ENCODE results near the gene MGAT4B. TPM values are rescaled to one million over a fixed set of nuclear protein-coding genes. Genes with fewer than 3 reads are reported as not detected.

The MGAT4B gene
- total RNA-seq: 101 and 137 TPM in 2 replicates

GRCh38 chr5:179806250-179807048, at the start of gene MGAT4B:
MGAT4B (minus strand) TSS chr5:179806866; CDS start chr5:179806583, 283 bp downstream.

GRCh38 chr5:179820483-179821297, 14.0 kb upstream of the MGAT4B start, which contains the start of gene SQSTM1:
SQSTM1 (plus strand) TSS chr5:179820905; CDS start chr5:179820937, 32 bp downstream.

DNA sequence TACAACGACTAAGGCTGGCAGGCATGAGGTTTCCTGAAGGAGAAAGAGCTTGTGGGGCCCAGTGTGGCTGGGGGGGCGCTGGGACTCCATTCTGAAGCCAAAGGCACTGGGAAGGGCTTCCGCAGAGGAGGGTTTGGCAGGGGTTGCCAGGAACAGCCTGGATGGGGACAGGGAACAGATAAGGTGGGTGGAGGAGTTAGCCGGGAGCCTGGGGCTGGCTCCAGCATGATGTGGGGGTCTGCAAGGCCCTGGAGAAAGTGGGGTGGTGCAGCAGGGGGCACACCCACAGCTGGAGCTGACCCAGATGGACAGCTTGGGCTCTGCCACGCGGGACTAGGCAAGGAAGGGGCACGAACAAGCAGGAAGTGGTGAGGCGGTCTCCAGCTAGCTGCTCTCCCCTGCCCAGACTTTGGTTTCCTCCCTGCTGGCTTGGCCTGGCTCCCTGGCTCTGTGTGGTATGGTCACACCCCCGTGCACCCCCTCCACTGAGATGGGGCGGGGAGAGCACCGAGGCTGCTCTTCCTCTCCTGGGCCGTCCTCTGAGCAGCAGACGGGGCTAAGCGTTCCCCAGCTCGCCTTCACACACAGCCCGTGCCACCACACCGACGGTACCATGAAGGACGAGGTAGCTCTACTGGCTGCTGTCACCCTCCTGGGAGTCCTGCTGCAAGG, 13.1 kb downstream of the MGAT4B start, which contains the start of gene LTC4S:
Gene LTC4S (plus strand): TSS at position 519 of the 672 bp plus-strand sequence. CDS start 95 bp downstream, at position 614.

Other genes starting within 250 kb of the MGAT4B start
- 625 and 786 TPM in 2 replicates for gene HNRNPH1, start 183.2 kb downstream of the MGAT4B start, total RNA-seq
- gene CBY3, start 125.8 kb downstream of the MGAT4B start, total RNA-seq: 0.16 TPM in 1 of 2 replicates, not detected in the other
- gene CANX, start 107.9 kb downstream of the MGAT4B start, total RNA-seq: 543 and 604 TPM in 2 replicates
- 3.0 and 3.6 TPM in 2 replicates for gene MAML1, start 74.0 kb downstream of the MGAT4B start, total RNA-seq
- 0.94 and 1.3 TPM in 2 replicates for gene LTC4S, start 12.9 kb downstream of the MGAT4B start, total RNA-seq
- gene SQSTM1, start 14.0 kb upstream of the MGAT4B start, total RNA-seq: 1,109 and 1,170 TPM in 2 replicates
- gene MRNIP, start 52.0 kb upstream of the MGAT4B start, total RNA-seq: 15.3 and 28.9 TPM in 2 replicates
- 39.6 and 43.4 TPM in 2 replicates for gene TBC1D9B, start 101.0 kb upstream of the MGAT4B start, total RNA-seq